Naive thymus-derived CD8-positive, alpha-beta T cell (primary cell): ENCODE data around the gene C21orf91. TPM values are rescaled to one million over a fixed set of nuclear protein-coding genes. Genes with fewer than 3 reads are reported as not detected.

Experiments used
- ATAC-seq, 2 donors: fragments of 150-1000 bp; cut with Tn5 transposase in 1 of 2; sonication (Bioruptor Pico), chemical (Tn5 transposase) in 1 of 2; 1 replicate in 1 of 2; 2 replicates in 1 of 2; pipeline ENCODE4 v1.10.0; 2021; ENCODE audit warnings: mild to moderate bottlenecking in 2 of 2, moderate library complexity in 2 of 2
- POLR2A ChIA-PET: fragments of 350-600 bp; sonication (Branson Sonifier 250); formaldehyde crosslinking; loops from one replicate; lab custom pipeline; 2021; ENCODE audit warnings: antibody characterized with exemption; lab: Charles Lee
- DNase-seq, 10 donors: peaks; one replicate each; pipeline versions ENCODE4 v3.0.0 to v3.0.0-alpha.2; 2020 to 2022
- H3K27ac Mint-ChIP-seq, 10 donors: one replicate each; pipeline ENCODE4 v1.8.0; 2020 to 2022; ENCODE audit warnings: mild to moderate bottlenecking in 10 of 10, mixed read lengths in 10 of 10, moderate library complexity in 4 of 10, inconsistent platforms in 1 of 10
- H3K27me3 Mint-ChIP-seq, 5 donors: one replicate each; pipeline ENCODE4 v1.8.0; 2021 to 2022; ENCODE audit warnings: mixed read lengths in 5 of 5
- H3K36me3 Mint-ChIP-seq, 3 donors: one replicate each; pipeline ENCODE4 v1.8.0; 2020 to 2022; ENCODE audit warnings: mixed read lengths in 3 of 3, mild to moderate bottlenecking in 2 of 3, inconsistent platforms in 1 of 3
- H3K4me1 Mint-ChIP-seq, 4 donors: one replicate each; pipeline ENCODE4 v1.8.0; 2021 to 2022; ENCODE audit warnings: mixed read lengths in 4 of 4
- H3K4me3 Mint-ChIP-seq, 10 donors: one replicate each; pipeline ENCODE4 v1.8.0; 2020 to 2022; ENCODE audit warnings: mild to moderate bottlenecking in 10 of 10, mixed read lengths in 10 of 10, moderate library complexity in 6 of 10, inconsistent platforms in 1 of 10
- H3K9me3 Mint-ChIP-seq, 9 donors: one replicate each; pipeline ENCODE4 v1.8.0; 2020 to 2022; ENCODE audit warnings: mixed read lengths in 9 of 9, mild to moderate bottlenecking in 3 of 9, inconsistent platforms in 1 of 9, moderate library complexity in 1 of 9
- polyA plus RNA-seq, 3 donors: library from polyadenylated mRNA; unstranded; fragments of 300-500 nt; fragmentation: Illumina TruSeq; gene quantifications; one replicate each; pipeline ENCODE4 v1.2.3, GENCODE V29; 2021
- total RNA-seq, 8 experiments: library from RNA in 2 of 8; stranded (reverse) in 2 of 8; gene quantifications; one replicate each; pipeline ENCODE4 v1.2.3 and lab custom pipeline; 2021 to 2026

Gene C21orf91
- total and polyA plus RNA-seq, 5 experiments from 2014 or later, result 30.7 to 56.4 (median 40.3) TPM

- no peaks in the 10 kb centered on the region for H3K36me3 Mint-ChIP-seq
- H3K4me3 Mint-ChIP-seq, result no peak overlapping the region
These were observed 76.1 kb downstream of the C21orf91 start for GRCh38 chr21:17742940-17743592.

GRCh38 chr21:17742181-17742580 lies 77.0 kb downstream of the C21orf91 start:
- Mint-ChIP-seq H3K36me3 (no peaks in the 10 kb centered on the region), H3K27me3 (no peaks in the 10 kb centered on the region), H3K27ac (no peak overlapping the region), H3K4me1 (peaks cover 0 to 13% (median 5%) of the 10 kb centered on the region in 4 donors), H3K9me3 (peaks cover 0 to 20% (median 2%) of the 10 kb centered on the region in 9 donors), H3K4me3 (no peak overlapping the region)
- POLR2A ChIA-PET, result no interaction called here
- DNase-seq (no peak), ATAC-seq (no peak)

More at GRCh38 chr21:17742940-17743592, 76.1 kb downstream of the C21orf91 start:
- H3K9me3 Mint-ChIP-seq, result peaks cover 0 to 20% (median 2%) of the 10 kb centered on the region in 9 donors
- ATAC-seq, result no peak
- no peaks in the 10 kb centered on the region for H3K27me3 Mint-ChIP-seq
- POLR2A ChIA-PET, result no interaction called here
- H3K4me1 Mint-ChIP-seq, result peaks cover 0 to 13% (median 5%) of the 10 kb centered on the region in 4 donors
- no peak overlapping the region for H3K27ac Mint-ChIP-seq
- DNase-seq, result no peak

Other genes starting within 250 kb of the C21orf91 start
- 10 to 100 TPM; 15.6 to 17.7 TPM for gene BTG3, start 206.5 kb downstream of the C21orf91 start, total RNA-seq
- gene BTG3, start 206.5 kb downstream of the C21orf91 start, polyA plus RNA-seq, result 1 to 10 TPM; 4.2 to 7.1 (median 5.2) TPM